NCI-H526 treated with DMSO at 0.1 percent for 48 hours (cell line): Measurements from ENCODE around the gene RNF224.
"Not testable (repeated sequence)": the region's sequence is repeated elsewhere in the genome, so short reads cannot be mapped to it uniquely, and the experiment has no call there.

Experiments used
- DNase-seq: peaks from one replicate; lab custom pipeline; 2025; lab: John Stamatoyannopoulos, UW

RNF224 gene

DNA sequence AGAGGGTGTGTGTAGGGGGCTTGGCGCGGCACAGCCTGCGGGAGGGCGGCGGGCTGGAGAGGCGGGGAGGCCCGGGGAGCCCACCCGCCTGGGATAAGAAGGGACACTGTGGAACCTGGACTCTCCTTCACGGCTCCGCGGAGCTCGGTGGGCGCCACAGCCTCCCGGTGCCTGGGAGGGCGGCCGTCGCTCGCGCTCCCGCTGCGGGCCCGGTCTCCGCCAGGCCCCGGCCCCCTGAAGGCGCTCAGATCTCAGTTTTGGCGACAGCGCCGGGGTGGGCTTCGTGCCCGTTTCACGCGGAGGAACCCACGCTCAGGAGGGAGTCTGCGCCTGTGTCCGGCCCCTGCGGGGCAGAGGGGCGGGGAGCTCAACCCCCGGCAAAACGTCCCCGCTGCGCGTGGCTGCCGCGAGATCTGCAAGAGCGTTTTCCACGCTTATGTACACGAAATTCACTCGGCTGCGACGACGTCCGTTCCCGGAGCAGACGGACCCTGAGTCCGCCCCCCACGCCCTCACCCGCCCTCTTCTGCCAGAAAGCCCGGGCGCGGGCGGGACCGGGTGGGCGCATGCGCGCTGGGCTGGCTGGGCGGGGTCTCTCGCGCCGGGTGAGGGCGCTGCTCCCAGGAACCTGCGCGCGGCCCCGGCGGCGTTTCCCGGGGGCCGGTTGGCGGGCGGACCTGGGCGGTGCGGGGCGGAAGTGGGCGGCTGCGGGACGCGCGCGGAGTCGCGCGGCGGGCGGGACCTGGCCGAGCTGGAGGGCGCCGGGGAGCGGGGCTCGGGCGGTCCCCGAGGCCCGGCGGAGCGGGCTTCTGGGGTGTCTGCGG is 27.5 kb downstream of the RNF224 start, which contains the start of gene NELFB:
NELFB (plus strand) TSS at position 704 of the 824 bp plus-strand sequence.
- DNase-seq = peak; percentile 45

GRCh38 chr9:137255448-137256114 is 28.3 kb downstream of the RNF224 start:
- no peak for DNase-seq

DNA sequence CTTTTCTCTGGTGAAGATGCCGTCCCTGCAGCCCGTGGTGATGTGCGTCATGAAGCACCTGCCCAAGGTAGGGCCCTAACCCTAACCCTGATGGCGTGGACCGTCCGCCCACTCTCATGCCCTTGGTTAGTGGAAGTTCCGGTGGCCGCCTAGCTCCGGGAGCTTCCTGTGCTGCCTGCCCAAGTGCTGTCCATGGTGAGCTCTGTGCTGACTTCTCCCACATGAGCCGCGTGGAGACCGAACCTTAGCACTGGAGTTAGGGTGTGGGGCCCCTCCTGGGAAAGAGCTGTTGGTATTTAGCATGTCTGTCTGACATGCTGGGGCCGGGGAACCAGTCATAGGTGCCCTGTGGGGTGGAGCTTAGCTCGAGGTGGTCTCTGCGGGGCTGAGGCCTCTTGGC is 29.1 kb downstream of the RNF224 start:
- no peak for DNase-seq

DNA sequence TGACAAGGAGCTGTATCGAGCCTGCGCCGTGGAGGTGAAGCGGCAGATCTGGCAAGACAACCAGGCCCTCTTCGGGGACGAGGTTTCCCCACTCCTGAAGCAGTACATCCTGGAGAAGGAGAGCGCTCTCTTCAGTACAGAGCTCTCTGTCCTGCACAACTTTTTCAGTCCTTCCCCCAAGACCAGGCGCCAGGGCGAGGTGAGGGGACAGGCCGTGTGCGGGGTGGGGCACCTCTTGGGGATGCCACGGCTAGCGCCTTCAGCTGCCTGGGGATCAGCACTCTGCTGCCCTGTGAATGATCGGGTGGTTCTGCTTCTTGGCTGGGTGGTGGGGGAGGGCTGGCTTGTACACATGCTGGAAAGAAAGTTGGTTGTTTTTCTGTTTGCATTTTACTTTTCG is 29.6 kb downstream of the RNF224 start:
- no peak for DNase-seq

- DNase-seq = not testable (repeated sequence)
Measured at GRCh38 chr9:137262173-137262908, 35.0 kb downstream of the RNF224 start.

GRCh38 chr9:137262909-137263285 is 35.6 kb downstream of the RNF224 start:
- no peak for DNase-seq

GRCh38 chr9:137263506-137263905 is 36.2 kb downstream of the RNF224 start:
- DNase-seq = no peak

DNA sequence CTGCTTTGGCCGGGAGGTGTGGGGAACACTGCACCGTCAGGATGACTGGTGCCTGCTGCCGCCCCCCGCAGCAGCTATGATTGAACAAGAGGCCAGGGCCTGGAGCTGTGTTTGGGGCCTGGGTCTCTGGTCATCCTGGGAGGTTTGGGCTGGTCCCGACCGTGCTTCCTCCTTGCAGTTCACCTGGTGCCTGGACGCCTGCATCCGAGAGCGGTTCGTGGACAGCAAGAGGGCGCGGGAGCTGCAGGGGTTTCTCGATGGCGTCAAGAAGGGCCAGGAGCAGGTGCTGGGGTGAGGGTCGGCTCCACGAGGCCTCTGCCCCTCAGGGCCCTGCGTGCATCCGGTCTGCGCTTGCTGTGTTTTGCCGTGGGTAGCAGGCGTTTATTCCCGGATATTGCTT is 36.8 kb downstream of the RNF224 start:
- DNase-seq = no peak

DNA sequence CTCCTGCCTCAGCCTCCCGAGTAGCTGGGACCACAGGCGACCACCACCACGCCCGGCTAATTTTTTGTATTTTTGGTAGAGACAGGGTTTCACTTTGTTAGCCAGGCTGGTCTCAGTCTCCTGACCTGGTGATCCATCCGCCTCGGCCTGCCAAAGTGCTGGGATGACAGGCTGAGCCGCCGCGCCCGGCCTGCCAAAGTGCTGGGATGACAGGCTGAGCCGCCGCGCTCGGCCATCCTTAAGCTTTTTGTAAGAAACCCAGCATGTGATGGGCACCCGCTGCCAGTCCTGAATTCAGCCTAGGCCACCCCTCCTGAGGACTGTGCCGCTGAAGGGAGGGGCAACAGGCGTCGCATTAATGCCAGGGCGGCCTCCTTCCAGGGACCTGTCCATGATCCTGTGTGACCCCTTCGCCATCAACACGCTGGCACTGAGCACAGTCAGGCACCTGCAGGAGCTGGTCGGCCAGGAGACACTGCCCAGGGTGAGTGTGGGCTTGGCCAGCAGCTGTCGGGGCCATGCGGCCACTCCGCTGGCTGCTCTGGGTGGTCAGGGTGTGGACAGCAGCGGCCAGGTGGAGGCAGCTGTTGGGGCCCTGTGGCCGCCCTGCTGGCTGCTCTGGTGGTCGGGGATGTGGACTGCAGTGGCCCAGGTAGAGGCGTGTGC is 38.3 kb downstream of the RNF224 start:
- DNase-seq = no peak

DNA sequence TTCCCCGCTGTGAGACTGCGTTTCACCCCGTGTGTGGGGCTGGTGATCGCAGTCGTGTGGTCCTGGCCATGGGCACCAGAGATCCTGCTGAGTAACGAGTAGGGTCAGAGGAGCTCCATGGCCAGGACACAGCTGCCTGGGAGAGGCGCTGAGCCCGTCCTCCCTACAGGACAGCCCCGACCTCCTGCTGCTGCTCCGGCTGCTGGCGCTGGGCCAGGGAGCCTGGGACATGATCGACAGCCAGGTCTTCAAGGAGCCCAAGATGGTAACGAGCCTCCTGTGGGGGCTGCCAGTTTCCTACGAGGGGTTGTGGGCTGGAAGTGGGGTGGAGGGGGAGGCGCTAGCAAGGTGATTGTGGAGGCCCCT is 38.8 kb downstream of the RNF224 start:
- DNase-seq = no peak

GRCh38 chr9:137266585-137267453 is 39.5 kb downstream of the RNF224 start:
- DNase-seq = no peak

DNA sequence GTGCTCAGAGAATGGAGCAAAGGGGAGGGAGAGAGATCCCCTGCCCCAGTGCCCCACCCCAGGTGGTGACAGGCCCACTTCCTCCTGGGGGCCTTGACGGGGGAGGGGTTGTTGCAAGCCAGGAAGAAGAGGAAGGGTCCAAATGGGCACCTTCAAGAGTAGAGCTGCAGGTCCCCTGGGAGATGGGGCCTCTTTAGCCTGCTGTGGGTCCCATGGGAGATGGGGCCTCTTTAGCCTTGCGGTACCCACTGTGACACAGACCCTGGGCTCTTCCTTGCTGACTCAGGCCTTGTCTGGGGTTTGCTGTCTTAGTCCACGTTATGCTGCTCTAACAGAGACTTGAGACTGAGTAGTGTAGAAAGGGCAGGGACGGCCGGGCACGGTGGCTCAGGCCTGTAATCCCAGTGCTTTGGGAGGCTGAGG is 40.6 kb downstream of the RNF224 start:
- DNase-seq = no peak

DNA sequence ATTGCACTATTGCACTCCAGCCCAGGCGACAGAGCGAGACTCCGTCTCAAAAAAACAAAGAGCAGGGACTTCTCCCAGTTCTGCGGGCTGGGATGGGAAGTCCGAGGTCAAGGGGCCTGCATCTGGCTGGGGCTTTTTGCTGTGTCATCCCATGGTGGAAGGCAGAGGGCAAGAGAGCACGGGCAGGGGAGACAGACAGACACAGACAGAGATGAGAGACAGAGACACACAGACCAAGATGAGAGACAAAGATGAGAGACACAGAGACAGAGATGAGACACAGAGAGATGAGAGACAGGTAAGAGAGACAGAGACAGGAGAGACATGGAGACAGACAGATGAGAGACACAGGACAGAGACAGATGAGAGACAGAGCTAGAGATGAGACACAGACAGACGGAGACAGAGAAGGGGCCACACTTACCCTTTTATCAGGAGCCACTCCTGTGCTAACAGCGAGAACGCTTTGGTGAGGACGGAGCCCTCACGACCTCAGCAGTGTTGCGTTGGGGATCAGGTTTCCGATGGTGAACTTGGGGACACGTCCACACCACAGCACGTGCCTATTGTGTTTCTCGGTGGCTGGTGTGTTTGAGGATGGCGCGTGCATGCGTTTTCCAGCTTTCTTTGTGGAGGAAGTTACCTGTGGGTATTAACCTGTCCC is 41.4 kb downstream of the RNF224 start:
- no peak for DNase-seq

GRCh38 chr9:137269231-137269772 is 42.0 kb downstream of the RNF224 start:
- no peak for DNase-seq

DNA sequence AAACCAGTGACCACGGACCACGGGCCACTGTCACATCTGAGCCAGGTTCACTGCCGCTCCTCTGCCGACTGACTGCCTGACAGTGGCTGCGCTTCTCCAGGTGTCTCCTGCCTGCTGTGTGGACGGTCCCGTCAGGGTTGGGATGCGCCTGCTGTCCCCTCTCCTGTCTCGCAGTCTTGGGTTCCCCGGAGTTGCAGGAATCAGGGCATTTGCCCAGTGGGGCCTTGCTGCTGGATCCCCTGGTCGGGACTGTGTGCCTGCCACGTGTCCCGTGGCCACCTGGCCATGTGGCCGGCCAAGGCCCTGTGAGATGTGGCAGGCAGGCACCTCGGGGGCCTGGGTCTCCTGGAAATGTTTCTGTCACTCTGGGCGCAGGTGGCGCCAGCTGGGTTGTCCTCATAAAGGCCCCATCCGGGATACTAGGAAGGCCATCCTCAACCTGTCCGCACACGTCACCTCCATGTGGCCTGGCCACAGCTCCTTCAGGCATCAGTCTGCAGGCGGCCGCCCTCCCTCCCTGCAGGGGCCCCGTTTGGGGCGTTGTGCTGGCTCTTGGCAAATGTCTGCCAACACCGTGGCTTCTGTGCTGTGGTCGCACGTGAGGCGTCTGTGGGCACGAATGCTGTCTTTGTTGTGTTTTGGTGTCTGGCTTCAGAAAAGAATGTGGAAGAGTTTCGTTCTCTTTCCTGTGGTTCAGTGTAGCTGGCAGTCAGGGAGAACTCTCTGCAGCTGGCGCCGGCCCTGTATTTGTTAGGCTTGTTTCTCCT is 43.8 kb downstream of the RNF224 start:
- DNase-seq = no peak

GRCh38 chr9:137271696-137272076 is 44.4 kb downstream of the RNF224 start:
- no peak for DNase-seq

DNA sequence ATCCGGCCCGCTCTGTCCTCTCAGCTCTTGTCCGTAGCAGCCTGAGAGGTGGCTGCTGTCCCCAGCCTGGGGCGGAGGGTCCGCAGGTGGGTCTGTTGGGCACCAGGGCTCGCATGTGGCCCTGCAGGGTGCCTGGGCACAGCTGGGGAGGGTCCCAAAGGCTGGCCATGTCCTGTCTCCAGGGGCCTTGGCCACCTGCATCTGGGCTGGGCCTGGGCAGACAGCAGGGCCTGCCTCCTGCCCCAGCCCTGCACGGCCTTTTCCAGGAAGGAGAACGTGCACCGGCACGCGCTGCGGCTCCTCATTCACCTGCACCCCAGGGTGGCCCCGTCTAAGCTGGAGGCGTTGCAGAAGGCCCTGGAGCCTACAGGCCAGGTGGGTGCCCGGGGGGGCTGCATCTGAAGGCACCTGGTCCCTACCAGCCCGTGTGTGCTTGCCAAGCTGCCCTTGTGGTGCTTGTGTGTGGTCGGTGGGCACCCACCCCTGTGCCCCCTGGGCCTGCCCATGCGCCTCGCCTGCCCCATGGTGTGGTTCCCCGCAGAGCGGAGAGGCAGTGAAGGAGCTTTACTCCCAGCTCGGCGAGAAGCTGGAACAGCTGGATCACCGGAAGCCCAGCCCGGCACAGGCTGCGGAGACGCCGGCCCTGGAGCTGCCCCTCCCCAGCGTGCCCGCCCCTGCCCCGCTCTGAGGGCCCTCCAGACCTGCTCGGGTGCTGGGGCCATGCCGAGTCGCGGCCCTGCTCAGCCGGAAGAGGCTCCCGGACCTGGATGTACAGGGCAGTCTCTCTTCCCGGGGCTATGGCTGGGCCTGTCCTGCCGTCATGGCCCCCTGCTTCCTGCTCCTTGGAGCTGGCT is 45.2 kb downstream of the RNF224 start:
- DNase-seq = no peak

- DNase-seq = no peak
Measured at GRCh38 chr9:137273095-137273490, 45.8 kb downstream of the RNF224 start.
